HPDE6-E6E7 (cell line): ENCODE measurements around the gene WHAMM.
"Not testable (repeated sequence)": the region's sequence is repeated elsewhere in the genome, so short reads cannot be mapped to it uniquely, and the experiment has no call there.

Source experiments
- DNase-seq: peaks from one replicate; pipeline ENCODE4 v3.0.0; 2011; ENCODE audit warnings: missing footprints; ENCODE audit errors: extremely low spot score

WHAMM gene

DNA sequence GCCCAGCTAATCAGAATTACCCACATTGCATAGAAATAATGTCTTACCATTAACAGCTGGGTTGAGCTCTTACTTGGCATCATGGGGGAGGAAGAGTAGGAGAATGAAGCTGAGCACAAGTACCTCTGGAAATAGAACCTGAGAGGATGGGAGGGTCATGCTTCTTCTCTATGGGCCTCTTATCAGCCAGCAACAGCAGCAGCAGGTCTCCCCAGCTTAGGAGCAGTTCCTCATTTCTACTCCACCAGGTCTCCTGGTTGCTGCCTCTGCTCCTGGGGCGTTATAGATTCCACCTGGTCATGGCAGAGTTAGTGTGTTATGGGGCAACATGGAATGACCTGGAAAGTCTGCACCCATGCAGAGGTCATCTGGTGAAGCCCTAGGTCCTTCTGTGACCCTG lies 6.9 kb upstream of the WHAMM start:
- DNase-seq, result no peak

- no peak for DNase-seq
Observed at GRCh38 chr15:82803793-82804574, 5.4 kb upstream of the WHAMM start.

- DNase-seq, result no peak
Observed at GRCh38 chr15:82804575-82804949, 4.9 kb upstream of the WHAMM start.

DNA sequence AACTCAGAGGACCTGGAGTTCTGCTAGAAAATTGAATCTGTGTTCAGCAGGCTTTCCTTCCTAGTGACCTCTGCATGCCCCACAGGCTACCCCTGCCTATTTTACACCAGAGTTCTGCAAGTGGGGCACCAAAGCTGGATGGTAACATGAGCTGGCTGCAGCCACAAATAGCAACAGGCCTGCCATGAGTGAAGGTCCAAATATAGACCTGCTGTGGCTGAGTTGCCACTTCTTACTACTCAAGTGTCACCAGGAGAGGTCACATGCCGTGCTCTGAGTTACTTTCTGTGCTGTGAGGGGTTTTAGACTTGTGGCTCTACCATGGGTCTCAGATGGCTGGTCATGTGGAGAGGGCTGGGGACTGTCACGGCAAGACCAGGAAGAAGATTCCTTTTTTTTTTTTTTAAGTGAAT lies 3.4 kb upstream of the WHAMM start, which contains the start of gene FSD2:
Gene FSD2, minus strand, starts transcription at position 76 of the 413 bp plus-strand sequence. CDS start 18,679 bp downstream, outside the sequence.
- no peak for DNase-seq

DNA sequence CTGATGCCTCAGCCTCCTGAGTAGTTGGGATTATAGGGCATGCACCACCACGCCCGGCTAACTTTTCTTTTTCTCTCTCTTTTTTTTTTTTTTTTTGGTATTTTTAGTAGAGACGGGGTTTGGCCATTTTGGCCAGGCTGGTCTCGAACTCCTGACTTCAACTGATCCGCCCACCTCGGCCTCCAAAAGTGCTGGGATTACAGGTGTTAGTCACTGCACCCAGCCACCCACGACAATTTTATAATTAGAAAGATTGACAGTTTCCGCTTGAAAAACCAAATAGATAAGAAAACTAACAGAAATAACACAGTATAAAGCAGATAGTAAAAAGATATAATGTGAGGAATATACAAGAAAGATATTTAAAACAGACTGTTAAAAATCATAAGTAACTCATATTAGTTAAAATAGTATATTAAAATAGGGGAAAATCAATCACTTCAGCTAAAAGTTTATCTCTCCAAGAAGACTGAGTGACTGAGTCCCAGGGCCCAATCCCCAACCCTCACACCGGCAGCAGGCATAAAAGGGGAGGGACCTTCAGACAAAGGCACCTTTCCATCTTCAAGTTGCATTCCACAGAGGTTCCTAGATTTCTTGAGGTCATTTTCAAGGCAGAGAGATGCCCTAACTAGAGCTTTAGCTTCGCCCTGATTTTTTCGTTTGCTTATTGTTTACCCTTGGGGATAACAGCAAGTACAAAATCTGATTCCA lies 1.4 kb upstream of the WHAMM start:
- no peak for DNase-seq

GRCh38 chr15:82808634-82809041 lies 790 bp upstream of the WHAMM start:
- DNase-seq, result no peak

DNA sequence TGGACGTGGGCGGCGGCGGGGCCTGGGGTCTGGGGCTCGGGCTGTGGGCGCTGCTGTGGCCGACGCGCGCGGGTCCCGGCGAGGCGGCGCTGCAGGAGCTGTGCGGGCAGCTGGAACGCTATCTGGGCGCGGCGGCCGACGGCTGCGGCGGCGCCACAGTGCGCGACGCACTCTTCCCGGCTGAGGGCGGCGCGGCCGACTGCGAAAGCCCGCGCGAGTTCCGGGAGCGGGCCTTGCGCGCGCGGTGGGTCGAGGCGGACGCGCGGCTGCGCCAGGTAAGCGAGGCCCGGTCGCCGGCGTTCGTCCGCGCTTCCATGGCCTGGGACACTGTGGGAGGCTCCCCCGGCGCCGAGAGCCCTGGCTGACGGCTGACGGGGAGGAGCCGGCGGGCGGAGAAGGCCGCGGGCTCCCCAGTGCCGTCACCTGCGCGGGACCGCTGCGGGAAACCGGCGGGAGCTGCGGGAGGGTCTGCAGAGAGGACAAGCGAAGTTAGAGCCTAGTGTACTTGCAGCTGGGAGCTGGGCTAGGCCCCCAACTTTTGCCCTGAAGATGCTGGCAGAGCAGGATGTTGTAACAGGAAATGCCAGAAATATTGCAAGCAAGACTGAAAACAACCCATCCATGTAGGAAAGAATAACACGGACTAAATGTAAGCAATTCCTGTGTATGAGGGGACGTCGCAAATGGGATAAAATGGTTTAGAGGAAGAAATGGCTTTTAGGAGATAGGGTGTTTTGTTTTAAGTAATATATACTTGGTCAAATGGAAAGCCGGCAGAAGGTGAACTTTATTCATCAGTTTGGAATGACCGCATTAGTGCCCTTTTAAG lies 847 bp downstream of the WHAMM start:
- DNase-seq, result no peak

DNA sequence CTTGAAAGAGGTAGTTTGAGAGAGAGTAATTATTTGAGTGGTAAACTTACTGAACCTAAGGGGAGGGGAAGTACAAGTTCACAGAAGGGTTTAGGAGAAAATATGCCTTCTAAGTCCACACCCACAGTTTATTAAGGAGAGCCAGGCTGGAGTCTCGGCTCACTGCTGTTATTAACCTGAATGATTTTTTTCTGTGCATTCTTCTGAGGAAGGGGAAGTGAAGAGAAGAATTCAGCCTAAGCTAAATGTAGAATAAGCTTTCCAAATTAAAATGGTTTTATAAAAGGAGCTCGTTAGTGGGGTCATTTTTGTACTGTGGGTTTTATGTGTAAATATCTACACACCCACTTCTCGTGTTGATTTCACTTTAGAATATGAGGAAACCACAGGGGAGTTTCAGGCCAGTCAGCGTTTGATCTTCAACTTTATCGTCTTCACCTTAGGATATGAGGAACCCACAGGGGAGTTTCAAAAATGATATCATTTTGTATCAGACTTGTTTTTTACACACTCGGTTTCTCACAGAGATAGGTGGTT lies 1.5 kb downstream of the WHAMM start:
- no peak for DNase-seq

DNA sequence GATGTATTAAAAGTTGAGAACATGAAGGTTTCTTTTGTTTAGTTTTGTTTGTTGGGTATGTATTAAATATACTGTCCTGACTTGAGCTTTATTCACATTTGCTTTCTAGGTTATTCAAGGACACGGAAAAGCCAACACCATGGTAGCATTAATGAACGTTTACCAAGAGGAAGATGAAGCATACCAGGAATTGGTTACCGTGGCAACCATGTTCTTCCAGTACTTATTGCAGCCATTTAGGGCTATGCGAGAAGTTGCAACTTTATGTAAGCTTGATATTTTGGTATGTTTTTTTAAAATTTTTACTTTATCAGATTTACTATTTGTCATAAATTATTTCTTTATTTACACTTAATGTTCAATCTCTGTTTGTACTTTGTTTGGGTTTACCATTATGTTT lies 3.6 kb downstream of the WHAMM start:
- DNase-seq, result no peak

DNA sequence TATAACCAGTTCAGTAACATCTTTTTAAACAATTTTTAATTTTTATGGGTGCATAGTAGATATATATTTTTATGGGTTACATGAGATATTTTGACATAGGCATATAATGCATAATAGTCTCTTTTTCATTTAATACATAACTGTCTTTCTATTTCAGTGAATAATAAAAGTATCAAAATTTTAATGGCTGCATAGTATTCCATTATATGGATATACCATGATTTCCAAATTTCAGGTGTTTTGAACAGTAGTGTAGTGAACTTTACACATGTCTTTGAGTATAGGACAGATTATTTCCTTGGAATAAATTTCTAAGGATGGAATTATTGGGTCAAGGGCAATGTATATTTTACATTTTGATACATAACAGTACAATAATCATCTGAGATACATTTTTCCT lies 10.7 kb downstream of the WHAMM start:
- DNase-seq, result no peak

DNA sequence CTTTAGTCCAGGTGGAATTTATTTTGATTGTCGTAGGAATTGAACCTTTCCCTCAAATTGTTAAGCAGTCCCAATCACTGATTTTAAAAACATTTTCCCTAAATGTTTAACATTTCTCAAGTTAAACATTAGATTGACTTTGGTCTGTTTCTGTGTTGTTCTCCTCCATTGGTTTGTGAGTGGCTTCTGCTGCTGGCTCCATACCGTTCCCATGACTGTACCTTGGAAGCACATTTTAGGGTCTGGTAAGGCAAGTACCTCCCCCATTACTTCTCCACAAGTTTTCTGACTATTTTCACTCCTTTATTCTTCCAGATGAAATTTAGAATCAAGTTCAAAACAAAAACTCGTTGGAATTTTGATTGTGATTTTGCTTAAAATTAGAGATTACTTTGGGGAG lies 12.0 kb downstream of the WHAMM start:
- DNase-seq, result not testable (repeated sequence)

- DNase-seq, result not testable (repeated sequence)
Observed at GRCh38 chr15:82821851-82822250, 12.4 kb downstream of the WHAMM start.

GRCh38 chr15:82823049-82823448 lies 13.6 kb downstream of the WHAMM start:
- DNase-seq, result no peak

DNA sequence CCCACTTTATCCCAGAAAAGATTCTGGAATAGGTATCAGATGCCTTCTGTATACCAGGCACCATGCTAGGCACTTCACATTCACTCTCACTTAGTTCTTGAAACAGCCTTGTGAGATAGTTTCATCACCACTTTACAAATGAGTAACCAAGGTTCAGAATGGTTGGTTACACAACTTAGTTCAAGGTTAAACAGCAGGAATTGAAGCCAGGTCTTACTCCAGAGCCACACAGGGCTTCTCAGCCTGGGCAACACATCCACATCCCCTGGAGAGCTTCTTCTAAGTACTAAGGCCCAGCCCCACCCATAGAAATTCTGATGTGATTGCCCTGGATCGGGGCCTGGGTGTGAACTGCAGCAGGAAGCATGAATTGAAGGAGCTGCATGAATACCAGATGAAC lies 18.6 kb downstream of the WHAMM start:
- DNase-seq, result no peak

DNA sequence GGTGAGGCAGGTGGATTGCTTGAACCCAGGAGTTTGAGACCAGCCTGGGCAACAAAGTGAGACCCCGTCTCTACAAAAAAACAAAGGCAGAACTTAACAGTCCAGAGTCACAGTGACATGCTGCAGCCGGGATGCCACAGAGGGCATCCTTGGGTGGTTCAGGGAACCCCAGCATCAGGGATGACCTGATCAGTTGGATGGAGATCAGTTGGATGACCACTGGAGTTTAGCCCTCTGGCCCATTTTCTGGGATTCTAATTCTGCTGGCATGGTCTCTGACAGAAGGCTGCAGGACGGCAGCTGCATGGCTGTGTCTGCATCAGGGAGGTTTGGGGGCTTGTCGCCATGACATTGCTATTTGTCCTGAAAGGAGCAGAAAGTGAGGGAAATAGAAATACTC lies 19.8 kb downstream of the WHAMM start:
- no peak for DNase-seq

- no peak for DNase-seq
Observed at GRCh38 chr15:82830427-82831173, 21.2 kb downstream of the WHAMM start.

GRCh38 chr15:82831894-82832600 lies 22.6 kb downstream of the WHAMM start:
- no peak for DNase-seq

GRCh38 chr15:82832601-82833361 lies 23.4 kb downstream of the WHAMM start:
- DNase-seq, result peak; percentile 84

- no peak for DNase-seq
Observed at GRCh38 chr15:82833362-82833682, 23.9 kb downstream of the WHAMM start.

GRCh38 chr15:82835391-82835917 lies 26.0 kb downstream of the WHAMM start:
- no peak for DNase-seq
